CD4-positive, alpha-beta T cell treated with Interleukin-4 for 4 hours (primary cell): Measurements from ENCODE around the gene LENG9.
A peak's percentile ranks its signal among the peaks of the same experiment; 100 is the strongest.

Source experiments
- DNase-seq: peaks from one replicate; pipeline ENCODE4 v3.0.0-alpha.2; 2020

The LENG9 gene

GRCh38 chr19:54436031-54436523, 27.5 kb downstream of the LENG9 start:
- DNase-seq = no peak

- no peak for DNase-seq
Observed at GRCh38 chr19:54435551-54436016, 28.0 kb downstream of the LENG9 start.

GRCh38 chr19:54434873-54435214, 28.7 kb downstream of the LENG9 start:
- no peak for DNase-seq

GRCh38 chr19:54434112-54434872, 29.3 kb downstream of the LENG9 start:
- no peak for DNase-seq

- no peak for DNase-seq
Observed at GRCh38 chr19:54433697-54434096, 29.9 kb downstream of the LENG9 start.

GRCh38 chr19:54432144-54432738, 31.3 kb downstream of the LENG9 start:
- DNase-seq = no peak

- no peak for DNase-seq
Observed at GRCh38 chr19:54431255-54431838, 32.2 kb downstream of the LENG9 start.

DNA sequence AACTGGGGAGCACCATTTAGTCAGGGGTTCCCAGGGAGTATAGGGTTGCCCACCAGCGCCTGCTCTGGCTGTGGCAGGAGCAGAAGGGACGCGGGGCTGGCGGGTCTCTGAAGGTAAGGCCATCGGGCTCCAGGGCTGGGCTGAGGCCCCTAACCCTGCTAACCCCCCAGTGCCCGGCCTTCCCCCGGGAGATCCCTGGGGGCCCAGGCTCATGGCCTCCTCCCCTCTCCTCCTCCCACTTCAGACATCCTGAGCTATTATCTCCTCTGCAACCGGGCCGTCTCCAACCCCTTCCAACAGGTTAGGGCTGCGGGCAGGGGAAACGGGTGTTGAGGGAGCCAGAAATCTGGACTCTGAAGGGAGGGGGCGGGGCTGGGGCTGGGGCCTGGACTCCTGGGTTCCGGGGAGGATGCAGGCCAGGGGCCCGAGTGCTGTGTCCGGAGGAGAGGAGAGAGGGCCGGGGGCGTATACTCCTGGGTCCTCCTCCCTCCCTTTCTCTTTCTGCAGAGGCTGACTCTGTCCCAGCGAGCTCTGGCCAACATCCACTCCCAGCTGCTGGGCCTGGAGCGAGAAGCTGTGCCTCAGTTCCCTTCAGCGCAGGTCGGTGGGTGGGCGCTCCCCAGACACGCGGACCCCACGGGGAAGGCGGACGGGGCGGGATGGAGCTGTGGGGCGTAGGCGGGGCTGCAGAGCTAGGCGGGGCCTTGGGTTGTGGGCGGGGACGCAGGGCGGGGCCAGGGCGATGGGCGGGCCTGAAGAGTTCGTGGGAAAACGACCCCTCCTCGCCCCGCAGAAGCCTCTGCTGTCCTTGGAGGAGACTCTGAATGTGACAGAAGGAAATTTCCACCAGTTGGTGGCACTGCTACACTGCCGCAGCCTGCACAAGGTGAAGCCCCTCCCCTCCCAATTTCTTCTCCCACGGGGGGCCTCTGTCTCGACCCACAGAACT, 33.0 kb downstream of the LENG9 start:
- peak; percentile 10 for DNase-seq

DNA sequence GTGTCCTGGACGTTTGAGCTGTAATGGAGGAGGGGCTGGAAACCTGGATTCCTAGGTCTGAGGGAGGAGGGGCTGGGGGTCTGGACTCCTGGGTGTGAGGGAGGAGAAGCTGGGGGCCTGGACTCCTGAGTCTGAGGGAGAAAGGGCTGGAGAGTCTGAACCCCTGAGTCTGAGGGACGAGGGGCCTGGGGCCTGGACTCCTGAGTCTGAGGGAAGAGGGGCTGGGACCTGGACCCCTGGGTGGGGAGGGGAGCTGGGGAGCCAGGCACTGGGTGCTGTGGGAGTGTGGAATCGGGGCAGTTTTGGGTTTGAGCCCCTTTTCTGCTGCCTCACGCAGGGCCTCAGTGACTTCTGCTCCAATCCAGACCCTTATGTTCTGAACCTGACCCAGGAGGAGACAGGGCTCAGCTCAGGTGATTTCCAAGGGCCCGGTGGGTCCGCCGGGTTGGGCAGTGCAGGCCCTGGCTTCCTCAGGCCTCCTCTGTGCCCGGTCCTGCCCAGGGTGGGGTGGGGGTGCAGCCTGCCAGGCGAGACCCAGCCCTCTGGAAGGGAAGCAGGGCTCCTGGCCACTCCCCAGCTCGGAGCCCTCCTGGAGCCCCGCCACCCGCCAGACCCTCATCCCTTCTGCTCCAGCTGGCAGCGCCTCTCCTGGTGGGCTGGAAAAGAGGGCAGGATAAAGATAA, 33.9 kb downstream of the LENG9 start:
- DNase-seq = no peak

DNA sequence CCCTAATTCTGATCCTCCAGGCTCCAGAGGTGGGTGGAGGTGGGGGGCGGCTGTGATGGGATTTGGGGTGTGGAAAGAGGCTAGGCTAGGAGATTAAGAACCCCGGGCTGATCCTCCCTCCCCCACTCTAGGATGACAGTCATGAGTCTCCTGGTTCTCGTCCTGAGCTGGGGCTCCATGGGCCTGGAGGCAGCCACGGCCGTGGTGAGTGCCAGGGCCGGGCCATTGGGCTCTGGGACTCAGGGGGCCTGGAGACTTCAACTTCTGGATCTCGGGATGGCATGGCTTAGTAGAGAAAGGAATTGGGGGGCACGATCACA, 34.4 kb downstream of the LENG9 start:
- no peak for DNase-seq

DNA sequence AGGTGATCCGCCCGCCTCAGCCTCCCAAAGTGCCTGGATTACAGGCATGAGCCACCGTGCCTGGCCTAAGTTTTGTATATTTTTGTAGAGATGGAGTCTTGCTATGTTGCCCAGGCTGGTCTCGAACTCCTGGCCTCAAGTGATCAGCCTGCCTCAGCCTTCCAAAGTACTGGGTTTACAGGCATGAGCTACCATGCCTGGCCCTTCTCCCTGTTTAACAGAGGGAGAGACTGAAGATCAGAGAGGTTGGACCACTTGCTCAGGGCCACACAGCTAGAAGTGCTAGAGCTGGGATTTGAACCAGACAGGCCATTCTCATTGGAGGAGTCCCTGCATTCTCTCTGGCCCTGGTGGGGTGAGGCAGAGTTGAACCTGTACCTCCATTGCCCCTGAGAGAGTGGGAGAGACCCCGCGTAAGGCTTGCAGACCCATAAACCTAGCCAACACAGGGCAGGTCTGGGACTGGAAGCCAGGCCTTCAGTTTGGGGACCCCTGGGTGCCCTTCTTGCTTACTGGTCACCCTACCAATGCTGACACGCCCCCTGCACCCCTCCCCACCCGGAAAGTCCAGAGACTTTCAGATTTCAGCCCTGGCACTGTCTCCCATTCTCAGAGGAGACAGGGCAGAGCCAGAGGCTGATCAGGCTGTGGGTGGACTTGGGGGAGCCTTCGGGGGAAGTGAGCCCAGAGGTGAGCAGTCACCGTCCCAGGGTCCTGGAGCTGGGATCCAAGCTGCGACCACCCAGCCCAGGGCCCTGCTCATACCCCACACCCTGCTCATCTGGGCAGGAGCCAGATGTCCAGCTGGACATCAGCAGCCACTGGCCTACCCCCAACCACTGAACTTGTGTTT, 35.0 kb downstream of the LENG9 start:
- DNase-seq = no peak

DNA sequence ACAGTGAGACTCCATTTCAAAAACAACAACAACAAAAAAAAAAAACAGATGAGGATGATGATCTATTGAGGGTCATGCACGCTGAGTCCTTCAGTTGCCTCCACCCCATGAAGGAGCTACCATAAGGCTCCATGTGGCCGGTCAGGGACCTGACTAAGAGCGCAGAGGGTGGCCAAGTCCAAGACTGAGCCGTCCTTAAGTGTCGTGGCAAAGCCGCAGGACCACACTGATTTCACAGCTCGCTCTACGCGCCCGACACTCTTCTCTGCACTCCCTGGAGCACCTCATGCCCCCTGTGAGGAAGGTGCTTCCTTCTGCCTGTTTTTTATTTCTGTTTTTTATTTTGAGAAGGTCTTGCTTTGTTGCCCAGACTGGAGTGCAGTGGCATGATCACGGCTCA, 36.0 kb downstream of the LENG9 start:
- DNase-seq = no peak

GRCh38 chr19:54426291-54426931, 37.2 kb downstream of the LENG9 start:
- no peak for DNase-seq

DNA sequence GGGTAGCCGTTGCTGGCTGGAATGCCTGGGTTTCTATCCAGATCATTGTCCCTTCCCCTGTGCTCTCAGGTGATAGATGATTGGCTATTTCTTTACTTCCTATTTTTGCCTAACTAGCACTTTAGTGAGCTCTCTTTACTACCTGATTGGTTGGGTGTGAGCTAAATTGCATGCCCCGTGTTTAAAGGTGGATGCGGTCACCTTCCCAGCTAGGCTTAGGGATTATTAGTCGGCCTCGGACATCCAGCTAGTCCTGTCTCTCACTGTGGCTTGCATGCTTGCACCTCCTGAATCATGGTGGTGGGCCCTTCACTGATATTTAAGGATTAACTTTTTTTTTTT, 38.2 kb downstream of the LENG9 start:
- no peak for DNase-seq

GRCh38 chr19:54424660-54425381, 38.8 kb downstream of the LENG9 start:
- no peak for DNase-seq

- no peak for DNase-seq
Observed at GRCh38 chr19:54424201-54424600, 39.4 kb downstream of the LENG9 start.

- DNase-seq = no peak
Observed at GRCh38 chr19:54422136-54422535, 41.4 kb downstream of the LENG9 start.

DNA sequence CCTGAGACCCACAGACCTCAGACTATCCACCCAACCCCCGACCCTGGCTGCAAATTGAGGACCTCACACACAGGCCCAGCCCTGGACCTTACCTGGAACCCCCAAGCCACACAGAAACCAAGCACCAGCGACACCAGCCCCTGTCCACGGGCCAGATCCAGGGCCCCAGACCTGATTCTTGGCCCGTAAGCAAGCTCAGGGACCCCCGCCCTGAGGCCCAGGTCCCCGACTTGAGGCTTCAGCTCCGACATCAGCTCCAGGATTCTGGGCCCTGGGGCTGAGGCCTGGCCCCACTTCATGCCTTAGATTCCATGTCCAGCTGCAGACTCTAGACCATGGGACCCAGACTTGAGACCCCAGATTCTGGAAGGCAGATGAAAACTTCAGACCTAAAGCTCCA, 42.1 kb downstream of the LENG9 start:
- DNase-seq = no peak

- no peak for DNase-seq
Observed at GRCh38 chr19:54421169-54421516, 42.4 kb downstream of the LENG9 start.

DNA sequence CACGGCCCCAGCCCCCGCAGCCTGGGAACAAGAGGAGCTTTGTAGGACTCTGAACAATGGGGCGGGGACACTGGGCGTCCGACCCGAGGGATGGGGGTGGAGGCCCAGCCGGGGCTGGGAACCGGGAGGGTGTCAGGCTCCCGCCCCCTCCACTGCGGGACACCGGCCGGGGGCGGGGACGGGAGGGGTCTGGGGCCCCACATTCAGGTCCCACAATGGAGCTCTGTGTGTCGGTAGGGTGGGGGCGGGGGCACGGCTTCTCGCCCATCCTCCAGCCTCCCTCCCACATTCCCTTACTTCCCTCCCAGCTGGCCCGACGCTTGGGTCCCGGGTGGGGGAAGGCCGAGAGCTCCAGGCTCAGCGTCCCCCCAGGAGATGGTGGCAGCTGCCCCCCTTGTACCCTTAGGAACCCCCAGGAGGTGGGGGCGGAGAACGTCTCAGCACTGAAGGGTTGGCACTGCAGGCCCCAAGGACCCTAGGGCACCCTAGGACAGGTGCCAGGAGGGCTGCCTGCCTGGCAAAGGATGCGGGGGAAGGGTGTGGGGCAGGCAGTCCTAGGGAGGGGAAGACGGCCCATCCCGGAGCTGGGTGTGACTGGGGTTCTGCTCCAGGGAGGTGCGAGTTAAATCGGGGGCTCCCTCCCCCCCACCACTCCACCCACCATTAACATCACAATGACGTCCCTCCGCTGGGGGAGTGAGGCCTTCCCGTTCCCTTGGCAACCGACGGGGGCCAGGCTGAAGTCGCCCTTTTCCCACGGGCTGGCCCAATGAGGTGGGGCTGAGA, 43.0 kb downstream of the LENG9 start:
- no peak for DNase-seq
